DND-41 (cell line): Measurements from ENCODE around the gene UVRAG.

Source experiments
- ATAC-seq: fragments of 200-7000 bp; cut with Tn5 transposase; 3 replicates; pipeline ENCODE4 v1.9.1; 2021; ENCODE audit warnings: low read depth; ENCODE audit not compliant: insufficient read depth
- DNase-seq: peaks from one replicate; pipeline ENCODE4 v3.0.0-alpha.2; 2020
- H2AFZ ChIP-seq: 2 replicates; pipeline ENCODE4 v1.6.0; 2012; ENCODE audit warnings: low read depth, low read length
- H3K27ac ChIP-seq: 2 replicates; pipeline ENCODE4 v1.5.1; 2012; ENCODE audit warnings: low read length, inconsistent platforms
- H3K27me3 ChIP-seq: fragments of 200-600 bp; sonication (generic); 2 replicates; pipeline ENCODE4 v1.6.0; 2012; ENCODE audit warnings: low read length, mild to moderate bottlenecking, inconsistent platforms; ENCODE audit not compliant: insufficient read depth, poor library complexity
- H3K36me3 ChIP-seq: 2 replicates; pipeline ENCODE4 v1.5.1; 2012; ENCODE audit warnings: low read length, inconsistent platforms; ENCODE audit not compliant: insufficient read depth
- H3K4me1 ChIP-seq: 2 replicates; pipeline ENCODE4 v1.5.1; 2012; ENCODE audit warnings: mild to moderate bottlenecking, low read length; ENCODE audit not compliant: insufficient read depth
- H3K4me2 ChIP-seq: 2 replicates; pipeline ENCODE4 v1.6.0; 2012; ENCODE audit warnings: mild to moderate bottlenecking, moderate library complexity, low read length, inconsistent platforms; ENCODE audit not compliant: insufficient read depth
- H3K4me3 ChIP-seq, 2 experiments: fragments of 200-600 bp in 1 of 2; shearing (Covaris generic) in 1 of 2; 2 replicates each; pipeline ENCODE4 v1.5.1; 2012 to 2016; ENCODE audit warnings: inconsistent platforms in 2 of 2, low read length in 2 of 2, mild to moderate bottlenecking in 2 of 2, low read depth in 1 of 2, moderate library complexity in 1 of 2
- H3K79me2 ChIP-seq: 2 replicates; pipeline ENCODE4 v1.6.0; 2012; ENCODE audit warnings: low read length, inconsistent platforms; ENCODE audit not compliant: insufficient read depth
- H3K9ac ChIP-seq: 2 replicates; pipeline ENCODE4 v1.6.0; 2012; ENCODE audit warnings: low read depth, mild to moderate bottlenecking, inconsistent platforms, low read length, moderate library complexity
- H3K9me3 ChIP-seq: 2 replicates; pipeline ENCODE4 v1.5.1; 2012; ENCODE audit warnings: low read length, moderate library complexity, mild to moderate bottlenecking, inconsistent platforms; ENCODE audit not compliant: insufficient read depth, severe bottlenecking
- H4K20me1 ChIP-seq: 2 replicates; pipeline ENCODE4 v1.6.0; 2012; ENCODE audit warnings: low read length; ENCODE audit not compliant: insufficient read depth
- CTCF ChIP-seq: IDR thresholded peaks from 2 replicates; pipeline ENCODE4 v1.5.1; 2012; ENCODE audit warnings: borderline replicate concordance, low read length, moderate library complexity, mild to moderate bottlenecking; ENCODE audit not compliant: poor library complexity, severe bottlenecking; ENCODE audit errors: extremely low read depth
- EZH2 ChIP-seq: IDR thresholded peaks from 3 replicates; pipeline ENCODE4 v1.6.1; 2012; ENCODE audit warnings: borderline replicate concordance, low read depth, mild to moderate bottlenecking, moderate library complexity, low read length, inconsistent platforms; ENCODE audit not compliant: severe bottlenecking

The UVRAG gene

GRCh38 chr11:75797792-75798191 is 17.2 kb upstream of the UVRAG start:
- ATAC-seq = no peak
- TF ChIP-seq EZH2 (no peak), CTCF (no peak)
- Histone ChIP-seq H3K4me1 (peaks cover 9% of the 10 kb centered on the region), H4K20me1 (no peaks in the 10 kb centered on the region), H3K9ac (no peak overlapping the region), H3K36me3 (no peaks in the 10 kb centered on the region), H3K27me3 (peaks cover 7% of the 10 kb centered on the region), H3K79me2 (no peaks in the 10 kb centered on the region), H3K4me3 (no peak overlapping the region), H3K4me2 (no peak overlapping the region), H2AFZ (no peak overlapping the region), H3K9me3 (no peaks in the 10 kb centered on the region), H3K27ac (no peak overlapping the region)
- DNase-seq = no peak

GRCh38 chr11:75800136-75800675 is 14.8 kb upstream of the UVRAG start:
- no peaks in the 10 kb centered on the region for H3K9me3 ChIP-seq
- peaks cover 9% of the 10 kb centered on the region for H3K4me1 ChIP-seq
- no peak overlapping the region for H3K27ac ChIP-seq
- no peaks in the 10 kb centered on the region for H3K79me2 ChIP-seq
- no peak for DNase-seq
- no peak for ATAC-seq
- TF ChIP-seq CTCF (no peak), EZH2 (no peak)
- H3K36me3 ChIP-seq = no peaks in the 10 kb centered on the region
- no peak overlapping the region for H3K9ac ChIP-seq
- no peak overlapping the region for H2AFZ ChIP-seq
- H4K20me1 ChIP-seq = no peaks in the 10 kb centered on the region
- no peaks in the 10 kb centered on the region for H3K27me3 ChIP-seq
- no peak overlapping the region for H3K4me2 ChIP-seq
- no peak overlapping the region for H3K4me3 ChIP-seq

- Histone ChIP-seq H3K27ac (no peak overlapping the region), H3K4me1 (peaks cover 9% of the 10 kb centered on the region), H3K79me2 (no peaks in the 10 kb centered on the region), H3K9ac (no peak overlapping the region), H3K36me3 (no peaks in the 10 kb centered on the region), H3K27me3 (no peaks in the 10 kb centered on the region), H4K20me1 (no peaks in the 10 kb centered on the region), H3K4me3 (no peak overlapping the region), H3K4me2 (no peak overlapping the region), H2AFZ (no peak overlapping the region), H3K9me3 (no peaks in the 10 kb centered on the region)
- DNase-seq (no peak), ATAC-seq (no peak)
- TF ChIP-seq CTCF (no peak), EZH2 (no peak)
These were observed 14.2 kb upstream of the UVRAG start for GRCh38 chr11:75800728-75801361.
